ENCODE results near the gene ROBO1. TPM values are rescaled to one million over a fixed set of nuclear protein-coding genes. Genes with fewer than 3 reads are reported as not detected.
A peak's percentile ranks its signal among the peaks of the same experiment; 100 is the strongest.

The ROBO1 gene
- total and polyA plus RNA-seq, 2 of the 8 experiments (the other 6 are each of a cell fraction or from before 2014, with no cell fraction given), result 51.4 to 91.0 TPM

- TF ChIP-seq PHF8 (conservative IDR thresholded peaks at IDR 0.05; ENCODE audit: low read depth, low read length), result no peak
- TF ChIP-seq ATF3 (IDR thresholded peaks at IDR 0.05; ENCODE audit: insufficient read depth, low read depth, low read length), result no peak
- TF ChIP-seq CTCF (IDR thresholded peaks at IDR 0.05; ENCODE audit: control extremely low read depth in 1 of 3, insufficient read depth in 1 of 3, low read depth in 1 of 3, low read length in 3 of 3), result no peak
- no peak for TF ChIP-seq GABPA (IDR thresholded peaks at IDR 0.05; ENCODE audit: borderline replicate concordance, insufficient read depth, low read length)
- no peak for TF ChIP-seq RFX5 (IDR thresholded peaks at IDR 0.05; ENCODE audit: borderline replicate concordance, low read depth, low read length)
- peak; percentile 94 for TF ChIP-seq CEBPB (IDR thresholded peaks at IDR 0.05; ENCODE audit: low read depth, low read length)
These were observed 97.6 kb downstream of the ROBO1 start for GRCh38 chr3:79670178-79670577.

More at GRCh38 chr3:79670178-79670577, 97.6 kb downstream of the ROBO1 start:
- H2BK5ac ChIP-seq (ENCODE audit: low read depth, low read length), result no peak overlapping the region
- H3K4me3 ChIP-seq (ENCODE audit: extremely low read depth in 1 of 4, insufficient read depth in 2 of 4, low read depth in 3 of 4, low read length in 4 of 4), result no peak overlapping the region
- no peak overlapping the region for H2BK12ac ChIP-seq (ENCODE audit: low read depth, low read length)
- no peak overlapping the region for H2BK120ac ChIP-seq (replicated peaks; ENCODE audit: low read depth, low read length)
- H2AK5ac ChIP-seq (ENCODE audit: low read depth, low read length), result no peak overlapping the region
- no peak overlapping the region for H2BK15ac ChIP-seq (ENCODE audit: low read length)
- H4K8ac ChIP-seq (ENCODE audit: extremely low read depth, insufficient read depth, low read length), result no peak overlapping the region
- WGBS, 2 experiments (ENCODE audit: extremely low coverage in 1 of 2, insufficient coverage in 1 of 2, insufficient read length in 1 of 2, insufficient replicate concordance in 2 of 2, low coverage in 1 of 2, low lambda C conversion rate in 2 of 2, missing lambda C conversion rate in 1 of 2), result 77% methylated on average over 3 of the region's 3 CpGs; no CpG with 5 or more reads in 1 of the 2 experiments
- H3K23ac ChIP-seq (ENCODE audit: insufficient read length), result no peak overlapping the region
- no peak overlapping the region for H3K56ac ChIP-seq (replicated peaks; ENCODE audit: insufficient read length, low read depth, low read length)
- H3K79me2 ChIP-seq (ENCODE audit: control insufficient read depth in 1 of 2, insufficient read depth in 2 of 2, low read length in 2 of 2), result no peaks in the 10 kb centered on the region
- no peak overlapping the region for H2AFZ ChIP-seq (ENCODE audit: low read length)
- H3K14ac ChIP-seq (ENCODE audit: insufficient read length), result no peak overlapping the region
- H3K79me1 ChIP-seq (ENCODE audit: low read depth, low read length), result no peaks in the 10 kb centered on the region
- POLR2A ChIA-PET (ENCODE audit: partially characterized antibody), result no interaction called here
- no peak for DNase-seq (ENCODE audit: low read depth in 1 of 2, low spot score in 2 of 2)
- no peak overlapping the region for H3K4me2 ChIP-seq (ENCODE audit: insufficient read depth in 1 of 2, low read depth in 2 of 2, low read length in 2 of 2)
- H3K23me2 ChIP-seq (ENCODE audit: low read depth, low read length), result no peaks in the 10 kb centered on the region
- H3K27ac ChIP-seq (ENCODE audit: low read depth, low read length), result no peak overlapping the region
- H3K4ac ChIP-seq (replicated peaks; ENCODE audit: insufficient read length, low read depth, low read length), result no peak overlapping the region
- H4K91ac ChIP-seq (replicated peaks; ENCODE audit: insufficient read length, low read length), result no peak overlapping the region
- H4K20me1 ChIP-seq (replicated peaks in 1 of 2; ENCODE audit: control insufficient read depth in 1 of 2, insufficient read depth in 2 of 2, low read length in 2 of 2), result no peaks in the 10 kb centered on the region
- CTCF ChIA-PET (ENCODE audit: partially characterized antibody), result no interaction called here
- no peak overlapping the region for H3K9ac ChIP-seq (replicated peaks in 1 of 4; ENCODE audit: extremely low read depth in 1 of 4, low read depth in 3 of 4, low read length in 3 of 4)
- no peak overlapping the region for H4K5ac ChIP-seq (ENCODE audit: insufficient read length, low read depth, low read length)
- no peaks in the 10 kb centered on the region for H3K9me3 ChIP-seq (ENCODE audit: insufficient read depth in 2 of 2, low read depth in 1 of 2, low read length in 1 of 2)
- FAIRE-seq, result peak; percentile 24
- H3K4me1 ChIP-seq (replicated peaks in 1 of 4; ENCODE audit: control insufficient read depth in 3 of 4, insufficient read depth in 4 of 4, low read length in 3 of 4), result peaks cover 0 to 4% (median 1%) of the 10 kb centered on the region in 4 experiments; a peak in 2 of 7 replicates
- no peak overlapping the region for H2BK20ac ChIP-seq (ENCODE audit: low read length)
- no peaks in the 10 kb centered on the region for H3K27me3 ChIP-seq (replicated peaks in 1 of 4; ENCODE audit: control insufficient read depth in 3 of 4, extremely low read depth in 1 of 4, insufficient read depth in 3 of 4, low read length in 3 of 4)
- H3K18ac ChIP-seq (ENCODE audit: extremely low read depth, low read length), result no peak overlapping the region
- H3K36me3 ChIP-seq (ENCODE audit: control insufficient read depth in 2 of 4, insufficient read depth in 4 of 4, low read length in 3 of 4), result no peaks in the 10 kb centered on the region
